Osteocyte (in vitro differentiated cells): ENCODE measurements around the gene TMPRSS3. TPM values are rescaled to one million over a fixed set of nuclear protein-coding genes. Genes with fewer than 3 reads are reported as not detected.

Experiments used
- DNase-seq: peaks from one replicate; pipeline ENCODE4 v3.0.0; 2021; ENCODE audit warnings: mixed read lengths; ENCODE audit not compliant: unreplicated experiment; ENCODE audit errors: extremely low spot score
- H3K27ac Mint-ChIP-seq: one replicate; pipeline ENCODE4 v1.8.0; 2021; ENCODE audit warnings: mild to moderate bottlenecking, mixed read lengths; ENCODE audit not compliant: unreplicated experiment
- H3K27me3 Mint-ChIP-seq: one replicate; pipeline ENCODE4 v1.8.0; 2021; ENCODE audit warnings: mixed read lengths; ENCODE audit not compliant: unreplicated experiment
- H3K36me3 Mint-ChIP-seq: one replicate; pipeline ENCODE4 v1.8.0; 2021; ENCODE audit warnings: mixed read lengths; ENCODE audit not compliant: unreplicated experiment
- H3K4me1 Mint-ChIP-seq: one replicate; pipeline ENCODE4 v1.8.0; 2021; ENCODE audit warnings: mixed read lengths; ENCODE audit not compliant: unreplicated experiment
- H3K4me3 Mint-ChIP-seq: one replicate; pipeline ENCODE4 v1.8.0; 2021; ENCODE audit warnings: mild to moderate bottlenecking, moderate library complexity, mixed read lengths; ENCODE audit not compliant: unreplicated experiment
- H3K9me3 Mint-ChIP-seq: one replicate; pipeline ENCODE4 v1.8.0; 2021; ENCODE audit warnings: mixed read lengths; ENCODE audit not compliant: unreplicated experiment
- total RNA-seq: library from RNA; stranded (reverse); gene quantifications from 2 replicates; pipeline ENCODE4 v1.2.1, GENCODE V29; 2021
- TF ChIP-seq, protein P1 (sequence below): fragments of 200-600 bp; sonication (generic); IDR thresholded peaks from 2 replicates; pipeline ENCODE4 v1.5.0; 2021; ENCODE audit warnings: antibody characterized with exemption, mild to moderate bottlenecking, moderate library complexity

The TMPRSS3 gene
- total RNA-seq, 1 donor from 2014 or later, result not detected

- H3K9me3 Mint-ChIP-seq, result no peaks in the 10 kb centered on the region
- H3K36me3 Mint-ChIP-seq, result no peaks in the 10 kb centered on the region
- no peak for DNase-seq
- TF ChIP-seq, protein P1, sequence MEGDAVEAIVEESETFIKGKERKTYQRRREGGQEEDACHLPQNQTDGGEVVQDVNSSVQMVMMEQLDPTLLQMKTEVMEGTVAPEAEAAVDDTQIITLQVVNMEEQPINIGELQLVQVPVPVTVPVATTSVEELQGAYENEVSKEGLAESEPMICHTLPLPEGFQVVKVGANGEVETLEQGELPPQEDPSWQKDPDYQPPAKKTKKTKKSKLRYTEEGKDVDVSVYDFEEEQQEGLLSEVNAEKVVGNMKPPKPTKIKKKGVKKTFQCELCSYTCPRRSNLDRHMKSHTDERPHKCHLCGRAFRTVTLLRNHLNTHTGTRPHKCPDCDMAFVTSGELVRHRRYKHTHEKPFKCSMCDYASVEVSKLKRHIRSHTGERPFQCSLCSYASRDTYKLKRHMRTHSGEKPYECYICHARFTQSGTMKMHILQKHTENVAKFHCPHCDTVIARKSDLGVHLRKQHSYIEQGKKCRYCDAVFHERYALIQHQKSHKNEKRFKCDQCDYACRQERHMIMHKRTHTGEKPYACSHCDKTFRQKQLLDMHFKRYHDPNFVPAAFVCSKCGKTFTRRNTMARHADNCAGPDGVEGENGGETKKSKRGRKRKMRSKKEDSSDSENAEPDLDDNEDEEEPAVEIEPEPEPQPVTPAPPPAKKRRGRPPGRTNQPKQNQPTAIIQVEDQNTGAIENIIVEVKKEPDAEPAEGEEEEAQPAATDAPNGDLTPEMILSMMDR, result no peak
- H3K4me3 Mint-ChIP-seq, result no peak overlapping the region
- peaks cover 17% of the 10 kb centered on the region for H3K27me3 Mint-ChIP-seq
- H3K4me1 Mint-ChIP-seq, result no peaks in the 10 kb centered on the region
- no peak overlapping the region for H3K27ac Mint-ChIP-seq
These were observed 24.8 kb downstream of the TMPRSS3 start for GRCh38 chr21:42370894-42371654.

GRCh38 chr21:42369821-42370220 is 26.0 kb downstream of the TMPRSS3 start:
- H3K27me3 Mint-ChIP-seq, result peaks cover 17% of the 10 kb centered on the region

GRCh38 chr21:42367367-42368165 is 28.3 kb downstream of the TMPRSS3 start:
- no peak overlapping the region for H3K27ac Mint-ChIP-seq
- H3K4me1 Mint-ChIP-seq, result no peaks in the 10 kb centered on the region
- no peaks in the 10 kb centered on the region for H3K9me3 Mint-ChIP-seq
- DNase-seq, result no peak
- H3K36me3 Mint-ChIP-seq, result no peaks in the 10 kb centered on the region
- H3K27me3 Mint-ChIP-seq, result peaks cover 19% of the 10 kb centered on the region
- TF ChIP-seq, protein P1, result no peak
- no peak overlapping the region for H3K4me3 Mint-ChIP-seq

More at GRCh38 chr21:42369821-42370220, 26.0 kb downstream of the TMPRSS3 start:
- Mint-ChIP-seq H3K36me3 (no peaks in the 10 kb centered on the region), H3K4me1 (no peaks in the 10 kb centered on the region), H3K4me3 (no peak overlapping the region), H3K9me3 (no peaks in the 10 kb centered on the region), H3K27ac (no peak overlapping the region)
- DNase-seq, result no peak
- TF ChIP-seq, protein P1, result no peak

DNA sequence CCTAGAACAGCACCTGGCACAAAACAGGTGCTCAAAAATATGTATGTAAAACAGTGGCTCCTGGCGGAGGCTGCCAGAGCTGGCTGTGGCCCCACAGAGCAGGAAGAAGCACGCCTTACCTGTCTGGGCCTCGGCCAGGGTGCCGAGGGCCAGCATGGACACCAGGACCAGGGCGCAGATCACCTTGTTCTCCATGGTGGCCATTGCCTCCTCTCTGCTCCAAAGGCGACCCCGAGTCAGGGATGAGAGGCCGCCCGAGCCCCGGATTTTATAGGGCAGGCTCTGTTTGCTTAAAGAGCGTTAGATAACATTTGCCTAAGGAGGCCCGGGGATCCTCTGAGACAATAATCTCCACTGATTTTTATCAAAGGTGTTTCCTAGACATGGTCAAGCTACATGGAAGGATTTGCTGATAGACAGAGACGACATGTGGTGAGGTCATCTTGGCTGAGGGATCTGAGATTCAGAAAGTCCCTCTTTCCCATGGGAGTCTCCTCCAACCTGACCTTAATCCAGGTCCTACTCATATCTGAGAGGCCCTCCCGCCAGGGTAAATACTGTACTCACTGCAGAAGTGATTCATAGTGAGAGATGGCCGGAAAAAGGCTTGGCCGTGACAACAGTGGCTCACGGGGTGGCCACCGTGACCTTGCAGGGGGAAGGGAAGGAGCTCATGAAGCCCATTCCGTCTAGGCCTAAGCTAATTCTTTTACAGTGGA is 29.4 kb downstream of the TMPRSS3 start, which contains the start of gene TFF1:
TSS of gene TFF1 (minus strand) at position 244 of the 719 bp plus-strand sequence. CDS start at position 204, 40 bp downstream.
- H3K27ac Mint-ChIP-seq, result no peak within 1 kb of the TSS

More for the DNA sequence above, 29.4 kb downstream of the TMPRSS3 start, which contains the start of gene TFF1:
- Mint-ChIP-seq H3K36me3 (no peaks in the 10 kb centered on the region), H3K9me3 (no peaks in the 10 kb centered on the region), H3K4me3 (no peak within 1 kb of the TSS), H3K4me1 (no peaks in the 10 kb centered on the region), H3K27me3 (peaks cover 27% of the 10 kb centered on the region)
- TF ChIP-seq, protein P1, result no peak
- no peak for DNase-seq
